MM.1S (cell line): ENCODE measurements around the gene LRRC61.
"Not testable (repeated sequence)": the region's sequence is repeated elsewhere in the genome, so short reads cannot be mapped to it uniquely, and the experiment has no call there.

Source experiments
- CTCF ChIP-seq: fragments of 300-600 bp; sonication (generic); IDR thresholded peaks from 2 replicates; pipeline ENCODE4 v1.5.1; 2016; ENCODE audit warnings: antibody characterized with exemption, low read length, mixed read lengths
- EZH2 ChIP-seq: fragments of 300-600 bp; sonication (generic); optimal IDR thresholded peaks from 2 replicates; pipeline ENCODE3; 2017; ENCODE audit warnings: low read depth, mild to moderate bottlenecking, antibody characterized with exemption, low read length, mixed read lengths
- EZH2phosphoT487 ChIP-seq: fragments of 300-600 bp; sonication (generic); IDR thresholded peaks from 2 replicates; pipeline ENCODE4 v1.6.1; 2018; ENCODE audit warnings: antibody characterized with exemption, low read length

GRCh38 chr7:150296802-150297201 is 26.4 kb upstream of the LRRC61 start:
- TF ChIP-seq CTCF, EZH2, EZH2phosphoT487: not testable (repeated sequence)
